Mucosa of gallbladder (tissue), 1 donor: ENCODE results near the gene FLOT1. TPM values are rescaled to one million over a fixed set of nuclear protein-coding genes. Genes with fewer than 3 reads are reported as not detected.

Source experiments
- DNase-seq: peaks from one replicate; pipeline ENCODE4 v3.0.0-alpha.2; 2020; ENCODE audit warnings: low spot score
- total RNA-seq: library from RNA; stranded (reverse); gene quantifications from one replicate; pipeline ENCODE4 v1.2.1, GENCODE V29; 2021
- donor health status: DM: no; HTN: no; CAD: no.

The FLOT1 gene, protein sequence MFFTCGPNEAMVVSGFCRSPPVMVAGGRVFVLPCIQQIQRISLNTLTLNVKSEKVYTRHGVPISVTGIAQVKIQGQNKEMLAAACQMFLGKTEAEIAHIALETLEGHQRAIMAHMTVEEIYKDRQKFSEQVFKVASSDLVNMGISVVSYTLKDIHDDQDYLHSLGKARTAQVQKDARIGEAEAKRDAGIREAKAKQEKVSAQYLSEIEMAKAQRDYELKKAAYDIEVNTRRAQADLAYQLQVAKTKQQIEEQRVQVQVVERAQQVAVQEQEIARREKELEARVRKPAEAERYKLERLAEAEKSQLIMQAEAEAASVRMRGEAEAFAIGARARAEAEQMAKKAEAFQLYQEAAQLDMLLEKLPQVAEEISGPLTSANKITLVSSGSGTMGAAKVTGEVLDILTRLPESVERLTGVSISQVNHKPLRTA
- total RNA-seq: 177 TPM

DNA sequence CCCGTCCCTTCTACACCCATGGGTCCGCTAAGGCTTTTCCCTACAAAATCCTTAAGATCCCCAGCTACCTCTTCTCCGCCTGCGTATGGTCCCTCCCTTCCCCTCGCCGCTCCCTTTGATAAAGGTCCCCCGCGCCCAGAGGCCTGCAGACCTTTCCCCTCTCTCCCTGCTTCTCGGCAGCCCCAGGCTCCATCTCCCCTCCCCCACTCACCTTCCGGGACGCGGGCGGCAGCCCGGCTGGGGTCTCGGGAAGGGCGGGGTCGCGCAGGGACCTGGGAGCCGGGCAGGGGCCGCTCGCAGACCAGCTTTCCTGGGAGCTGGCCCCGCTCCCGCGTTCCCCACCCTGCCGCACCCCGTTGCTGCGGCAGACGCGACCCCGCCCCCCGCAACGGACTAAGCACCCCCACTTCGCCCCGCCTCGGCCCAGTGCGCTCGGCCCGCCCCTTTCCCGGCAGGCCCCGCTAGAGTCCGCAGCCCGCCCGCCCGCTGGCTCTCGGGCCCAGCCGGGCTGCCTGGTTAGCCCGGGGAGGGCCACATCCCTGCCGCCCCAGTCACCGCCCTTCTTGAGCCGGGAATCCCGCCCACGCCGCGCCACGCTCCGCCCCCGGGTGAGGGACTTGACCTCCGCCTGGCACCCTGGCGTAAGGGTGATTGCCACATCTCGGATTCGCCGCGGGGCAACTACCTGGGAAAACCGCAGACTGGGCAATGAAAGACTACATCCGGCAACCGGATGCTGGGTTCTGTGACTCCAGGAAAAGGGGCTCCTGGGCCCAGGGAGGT lies at the start of gene FLOT1:
FLOT1 (minus strand) TSS at position 372 of the 783 bp plus-strand sequence. CDS start 498 bp downstream, outside the sequence.
- DNase-seq: peak; percentile 97

DNA sequence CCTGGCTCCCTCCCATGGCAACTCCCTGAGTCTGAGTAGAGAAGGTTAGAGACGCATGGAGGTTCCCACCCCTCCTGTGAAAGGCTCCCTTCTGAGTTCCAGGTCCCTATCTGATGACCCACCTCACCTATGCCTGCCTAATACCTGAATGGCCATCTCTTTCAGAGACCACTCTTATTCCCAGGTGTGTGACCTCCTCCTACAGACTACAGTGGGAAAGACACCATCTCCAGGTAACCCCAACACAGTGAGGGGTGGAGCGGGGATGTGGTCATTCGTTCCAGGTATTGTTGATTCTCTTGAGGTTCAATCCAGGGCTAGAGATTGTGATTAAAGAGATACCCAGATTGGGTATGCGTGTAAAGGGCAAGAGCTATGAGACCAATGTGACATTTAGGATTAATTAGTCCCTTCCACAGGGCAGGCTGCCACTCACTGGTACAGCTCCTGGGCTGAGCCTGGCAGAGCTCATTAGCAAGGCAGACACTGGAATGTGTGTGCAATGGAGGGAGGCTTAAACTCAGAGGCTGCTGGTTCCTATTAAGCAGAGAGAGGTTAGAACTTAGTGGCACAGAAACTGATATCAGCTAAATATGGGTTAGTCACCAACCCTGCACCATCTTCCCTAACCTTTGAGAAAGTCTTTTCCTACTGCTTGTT lies 48.4 kb upstream of the FLOT1 start:
- no peak for DNase-seq

DNA sequence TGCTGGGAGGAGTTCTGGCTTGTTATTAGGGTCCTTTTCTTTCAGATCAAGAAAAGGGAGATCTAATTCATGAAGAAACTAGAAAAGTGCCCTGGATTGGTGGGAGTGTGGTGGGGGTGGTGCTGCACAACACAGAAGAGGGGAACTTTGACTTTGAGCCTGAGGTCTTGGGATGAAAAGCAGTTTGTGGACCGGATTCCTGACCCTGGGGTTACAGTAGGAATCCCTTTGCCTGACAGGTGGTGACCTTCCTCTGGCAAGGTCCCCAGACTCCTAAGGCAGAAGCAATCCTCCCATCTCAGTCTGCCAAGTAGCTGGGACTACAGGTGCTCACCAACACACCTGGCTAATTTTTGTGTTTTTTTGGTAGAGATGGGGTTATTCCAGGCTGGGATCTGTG lies 47.1 kb upstream of the FLOT1 start:
- DNase-seq: no peak

DNA sequence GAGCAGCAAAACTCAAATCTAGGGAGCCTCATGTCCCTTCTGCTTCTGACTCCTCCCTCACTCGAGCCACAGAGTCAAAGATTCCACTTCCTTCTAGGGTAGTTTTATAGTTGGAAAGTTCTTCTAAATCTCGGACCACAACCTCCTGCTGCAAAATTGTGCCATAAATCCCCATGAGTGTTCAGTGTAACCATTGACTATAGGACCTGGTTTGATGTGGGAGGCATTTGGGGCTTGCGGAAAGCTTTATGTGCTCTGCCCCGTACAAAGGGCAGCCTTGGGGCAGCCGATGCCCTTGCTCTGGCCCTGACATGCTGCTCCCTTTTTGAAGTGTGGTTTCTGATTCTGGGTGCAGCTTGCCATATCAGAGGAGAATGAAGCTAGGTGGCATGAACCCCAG lies 45.5 kb upstream of the FLOT1 start:
- no peak for DNase-seq

DNA sequence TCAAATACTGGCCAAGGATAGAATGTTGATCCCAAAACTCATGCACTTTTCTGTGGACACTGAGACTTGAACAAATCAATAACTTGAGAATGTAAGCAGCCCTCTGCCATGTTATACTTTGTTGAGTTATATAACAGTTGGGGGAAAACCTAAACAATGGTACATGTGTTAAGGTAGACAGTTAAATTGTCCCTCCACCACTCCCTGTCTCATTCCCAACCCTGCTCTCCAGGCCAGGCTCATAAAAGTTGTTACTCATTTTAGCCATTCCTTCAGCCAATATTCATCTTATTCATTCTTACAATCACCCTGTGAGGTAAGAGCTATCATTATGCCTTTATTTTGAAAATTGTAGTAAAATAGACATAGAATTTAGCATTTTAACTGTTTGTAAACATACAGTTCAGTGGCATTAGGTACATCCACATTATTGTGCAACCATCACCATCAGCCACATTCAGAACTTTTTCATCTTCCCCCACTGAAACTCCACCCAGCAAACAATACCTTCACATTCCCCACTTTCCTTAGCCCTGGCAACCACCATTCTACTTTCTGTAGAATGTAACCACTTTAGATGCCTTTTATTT lies 40.0 kb upstream of the FLOT1 start:
- no peak for DNase-seq

DNA sequence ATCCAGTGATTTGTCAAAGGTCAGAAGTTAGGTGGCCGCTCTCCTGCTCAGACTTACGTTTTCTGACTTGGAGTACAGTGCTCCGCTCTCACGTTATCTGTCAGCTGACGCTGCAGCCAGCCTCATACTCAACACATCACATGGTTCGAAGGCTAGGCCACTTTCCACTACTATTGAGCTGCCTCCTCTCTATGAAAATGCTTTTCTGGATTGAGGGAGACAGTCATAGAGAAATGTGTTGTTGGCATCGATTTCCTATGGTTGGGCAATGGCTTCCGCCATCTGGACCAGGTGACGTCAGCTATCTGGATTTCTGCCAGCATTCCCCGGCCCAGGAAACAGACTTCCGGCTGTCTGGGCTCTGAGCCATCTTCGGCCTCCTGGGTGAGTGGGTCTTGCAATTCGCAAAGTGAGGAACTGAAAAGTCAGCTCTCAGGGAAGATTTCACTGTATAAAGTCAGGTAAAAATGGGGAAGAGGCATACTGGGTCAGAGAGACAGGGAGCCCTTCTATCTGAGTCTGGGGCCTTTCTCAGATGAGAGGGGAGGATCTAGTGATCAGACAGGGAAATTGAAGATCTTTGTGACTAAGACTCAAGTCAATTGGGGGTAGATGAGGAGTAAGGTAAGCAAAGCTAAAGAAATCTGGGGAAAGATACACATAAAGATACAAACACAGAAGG lies 39.4 kb upstream of the FLOT1 start:
- peak; percentile 98 for DNase-seq

DNA sequence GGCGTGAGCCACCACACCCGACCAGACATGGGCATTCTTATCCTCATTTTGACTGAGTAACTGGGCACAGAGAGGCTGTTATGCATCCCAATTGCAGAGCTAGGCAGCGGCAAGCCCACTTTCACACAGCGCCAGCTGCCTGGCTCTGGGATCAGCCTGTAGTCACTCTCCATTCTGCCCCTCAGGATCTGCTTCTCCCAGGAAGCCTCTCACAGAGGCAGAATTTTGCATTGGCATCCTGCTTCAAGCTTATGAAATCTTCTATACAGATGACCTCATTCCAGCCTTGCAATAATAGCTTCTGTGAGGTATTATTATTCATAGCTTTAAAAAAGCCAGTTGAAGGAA lies 38.9 kb upstream of the FLOT1 start:
- no peak for DNase-seq

DNA sequence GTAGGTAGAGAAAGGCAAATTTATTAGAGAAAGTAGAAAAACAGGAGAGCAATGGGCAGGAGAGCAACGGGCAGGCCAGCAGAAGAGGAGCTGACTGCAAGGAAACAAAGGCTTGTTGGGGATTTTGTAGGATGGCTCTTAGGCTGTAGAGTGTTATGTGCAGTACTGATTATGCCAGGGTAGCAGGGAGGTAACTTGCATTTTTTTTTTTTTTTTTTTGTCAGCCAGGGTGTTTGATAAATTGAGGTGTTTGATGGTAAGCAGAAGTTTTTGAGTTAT lies 38.1 kb upstream of the FLOT1 start:
- DNase-seq: no peak

DNA sequence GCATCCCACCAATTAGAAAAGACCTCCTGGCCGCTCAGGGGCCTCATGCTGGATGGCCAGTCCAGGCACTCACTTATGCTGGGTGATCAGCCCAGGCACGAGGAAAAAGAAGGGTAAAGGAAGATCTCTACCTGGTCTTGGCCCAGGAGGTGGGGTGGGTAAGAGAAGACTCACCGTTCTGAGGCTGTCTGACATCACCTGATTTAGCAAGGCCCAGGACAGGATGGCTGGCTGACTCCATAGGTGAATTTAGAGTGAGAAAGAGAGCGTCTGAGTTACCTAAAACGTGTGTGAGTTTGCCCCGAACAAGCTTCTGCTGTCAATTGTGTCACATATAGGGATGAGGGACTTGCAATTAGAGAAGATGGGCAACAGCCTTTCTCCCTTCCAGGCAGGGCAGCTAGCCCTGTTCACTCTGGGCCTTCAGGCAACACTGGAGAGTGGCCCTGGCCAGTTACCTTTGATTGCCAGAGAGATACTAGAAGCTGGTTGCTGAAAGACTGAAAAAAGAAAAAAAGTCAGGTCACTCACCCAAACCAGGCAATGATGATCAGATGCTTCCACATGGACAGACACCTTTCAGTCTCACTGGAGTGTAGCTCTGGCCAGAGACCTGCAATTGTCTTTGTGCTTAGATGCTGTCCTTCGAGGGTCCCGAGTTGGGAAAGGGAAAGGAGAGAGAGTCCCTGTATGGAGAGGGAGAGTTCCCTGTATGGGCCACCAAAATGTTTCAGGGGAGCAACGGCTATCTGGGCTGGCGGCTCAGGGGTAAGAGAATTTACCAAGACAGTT lies 37.6 kb upstream of the FLOT1 start:
- no peak for DNase-seq

DNA sequence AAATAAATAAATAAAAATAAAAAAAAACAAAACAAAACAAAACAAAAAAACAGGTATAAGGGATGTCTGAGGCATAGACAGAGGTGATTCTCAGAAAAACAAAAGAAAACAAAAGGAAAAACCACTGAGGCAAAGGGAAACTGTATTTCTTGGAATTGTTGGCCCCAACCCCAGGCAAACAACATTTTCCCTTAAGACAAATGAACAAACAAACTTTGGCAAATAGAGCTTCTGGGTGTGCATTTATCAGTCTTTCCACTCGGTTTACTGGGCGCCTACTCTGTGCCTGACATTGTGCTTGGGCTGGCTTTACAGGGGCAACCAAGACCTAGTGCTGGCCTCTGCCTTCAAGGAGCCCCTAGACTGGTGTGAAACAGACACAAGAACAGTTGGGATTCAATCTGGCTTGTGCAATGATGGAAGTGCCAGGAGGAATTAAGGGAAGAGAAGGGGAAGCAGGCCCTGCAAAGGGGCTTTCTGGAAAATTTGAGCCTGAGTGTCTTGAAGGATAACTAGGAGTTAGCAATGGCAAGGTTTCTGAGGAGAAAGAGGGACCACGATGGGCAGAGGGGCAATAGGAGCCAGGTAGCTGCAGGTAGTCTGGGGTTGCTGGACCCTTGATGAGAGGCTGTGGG lies 35.6 kb upstream of the FLOT1 start:
- DNase-seq: no peak

DNA sequence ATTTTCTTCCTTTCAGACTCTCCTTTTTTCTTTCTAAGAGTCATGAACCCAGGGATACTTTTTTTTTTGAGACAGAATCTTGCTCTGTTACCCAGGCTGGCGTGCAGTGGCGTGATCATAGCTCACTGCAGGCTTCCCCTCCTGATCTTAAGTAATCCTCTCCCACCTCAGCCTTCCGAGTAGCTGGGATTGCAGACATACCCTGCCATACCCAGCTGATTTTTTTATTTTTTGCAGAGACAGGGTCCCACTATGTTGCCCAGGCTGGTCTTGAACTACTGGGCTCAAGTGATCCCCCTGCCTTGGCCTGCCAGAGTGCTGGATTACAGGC lies 34.6 kb upstream of the FLOT1 start:
- DNase-seq: no peak

DNA sequence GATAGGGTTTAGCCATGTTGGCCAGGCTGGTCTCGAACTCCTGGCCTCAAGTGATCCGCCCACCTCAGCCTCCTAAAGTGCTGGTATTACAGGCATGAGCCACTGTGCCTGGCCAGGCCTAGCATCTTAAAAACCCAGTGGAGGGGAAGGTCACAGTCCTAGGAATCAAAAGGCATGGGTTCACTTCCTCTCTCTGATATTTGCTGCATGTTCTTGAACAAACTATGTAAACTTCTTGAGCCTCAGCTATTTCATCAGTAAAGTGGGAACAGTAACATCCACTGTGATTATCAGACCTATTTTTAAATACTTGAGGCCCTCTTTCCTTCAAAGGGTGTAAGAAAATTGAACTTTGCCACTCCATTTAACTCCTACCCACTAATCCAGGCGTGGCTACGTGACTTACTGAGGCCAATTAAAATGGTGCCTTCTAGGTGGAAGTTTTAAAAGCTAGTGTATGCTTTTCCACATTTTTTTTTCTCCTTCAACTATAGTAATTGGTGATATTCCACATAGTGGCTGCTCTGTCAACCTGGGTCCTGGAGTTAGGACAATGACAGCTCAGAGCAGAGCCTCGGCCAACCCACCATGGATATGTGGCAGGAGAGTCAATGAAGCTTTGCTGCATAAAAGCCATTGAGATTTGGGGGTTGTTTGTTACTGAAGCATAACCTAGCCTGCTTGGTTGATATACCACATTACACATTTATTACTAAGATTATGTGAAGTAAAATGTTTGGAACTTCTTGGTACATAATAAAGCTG lies 34.1 kb upstream of the FLOT1 start:
- no peak for DNase-seq

DNA sequence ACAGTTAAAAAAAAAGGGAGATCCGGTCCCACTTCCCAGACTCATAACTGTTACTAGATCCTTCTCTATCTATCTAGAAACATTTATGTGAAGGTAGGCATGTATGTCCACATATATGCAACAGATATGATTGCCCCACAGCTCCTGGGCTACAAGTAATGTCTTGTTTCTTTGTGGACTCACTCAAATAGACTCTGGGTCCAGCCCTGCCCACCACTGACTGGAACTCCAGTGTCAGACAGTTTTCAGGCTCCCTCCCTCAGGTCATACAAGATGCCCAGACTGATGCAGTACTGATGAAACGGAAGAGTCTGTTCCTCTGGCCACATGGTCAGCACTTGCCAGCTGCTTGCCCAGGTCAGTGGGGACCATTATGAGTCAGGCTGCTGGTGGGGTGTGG lies 32.6 kb upstream of the FLOT1 start:
- DNase-seq: no peak

DNA sequence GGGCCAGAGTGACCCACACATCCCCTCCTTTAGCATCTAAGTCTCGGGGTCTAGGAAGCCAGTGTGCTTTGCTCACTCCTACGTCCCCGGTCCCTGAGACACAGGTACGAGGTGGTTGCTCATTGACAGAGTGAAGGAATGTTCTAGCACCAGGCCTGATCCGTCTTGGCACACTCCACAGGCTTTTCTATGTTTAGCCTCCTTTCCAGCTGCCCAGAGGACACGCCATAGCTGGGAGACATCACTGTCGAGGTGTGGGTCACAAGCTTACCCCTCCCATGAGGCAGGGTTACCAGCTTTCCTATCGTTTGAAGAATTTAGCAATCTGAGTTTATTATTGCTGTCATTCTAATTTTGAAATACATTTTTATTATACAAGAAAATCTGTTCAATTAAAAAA lies 32.2 kb upstream of the FLOT1 start:
- DNase-seq: no peak

DNA sequence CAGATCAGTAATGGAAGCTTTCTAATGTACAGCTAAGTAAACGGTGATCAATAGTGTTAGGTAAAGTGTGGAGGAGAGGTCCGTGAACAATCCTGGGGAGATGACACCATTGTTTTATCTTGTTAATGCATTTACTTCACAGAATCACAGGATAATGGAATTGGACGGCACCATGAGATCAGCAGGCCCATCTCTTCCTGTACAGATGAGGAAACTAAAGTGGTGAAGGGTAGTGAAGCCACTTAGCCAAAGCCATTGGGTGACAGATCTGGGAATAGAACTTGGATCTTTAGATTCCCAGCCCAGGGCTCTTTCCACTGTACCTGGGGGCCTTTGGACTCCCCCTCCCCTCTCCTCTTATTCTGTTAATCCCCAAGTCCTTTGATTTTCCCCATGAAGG lies 28.1 kb upstream of the FLOT1 start:
- DNase-seq: no peak

DNA sequence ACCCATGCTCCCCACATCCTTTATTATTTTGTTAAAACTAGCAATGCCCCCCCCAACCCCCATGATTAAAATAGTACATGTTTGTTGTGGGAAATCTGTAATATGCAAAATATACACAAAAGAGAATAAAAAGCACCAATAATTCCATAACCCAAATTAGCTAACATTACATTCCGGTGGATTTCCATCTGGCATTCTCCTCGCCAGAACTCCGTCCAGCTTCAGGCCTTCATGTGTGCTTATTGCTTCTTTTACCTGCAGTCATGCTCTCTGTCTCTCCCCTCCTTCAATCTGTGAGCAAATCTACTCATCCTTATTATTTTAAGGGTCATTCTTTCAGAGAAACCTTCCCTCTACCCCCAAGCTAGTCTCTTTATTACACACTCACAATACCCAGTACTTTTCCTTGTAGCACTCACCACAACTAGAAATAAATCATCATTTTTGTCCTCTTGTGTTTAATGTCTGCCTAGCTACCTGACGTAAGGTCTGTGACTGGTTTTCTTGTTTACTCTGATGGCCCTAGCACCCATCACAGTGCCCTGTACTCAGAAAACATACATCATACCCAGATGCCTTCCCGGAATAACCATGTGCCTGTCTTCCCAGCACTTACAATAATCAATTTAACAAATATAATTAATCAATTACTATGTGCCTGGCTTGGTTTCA lies 27.5 kb upstream of the FLOT1 start:
- no peak for DNase-seq

DNA sequence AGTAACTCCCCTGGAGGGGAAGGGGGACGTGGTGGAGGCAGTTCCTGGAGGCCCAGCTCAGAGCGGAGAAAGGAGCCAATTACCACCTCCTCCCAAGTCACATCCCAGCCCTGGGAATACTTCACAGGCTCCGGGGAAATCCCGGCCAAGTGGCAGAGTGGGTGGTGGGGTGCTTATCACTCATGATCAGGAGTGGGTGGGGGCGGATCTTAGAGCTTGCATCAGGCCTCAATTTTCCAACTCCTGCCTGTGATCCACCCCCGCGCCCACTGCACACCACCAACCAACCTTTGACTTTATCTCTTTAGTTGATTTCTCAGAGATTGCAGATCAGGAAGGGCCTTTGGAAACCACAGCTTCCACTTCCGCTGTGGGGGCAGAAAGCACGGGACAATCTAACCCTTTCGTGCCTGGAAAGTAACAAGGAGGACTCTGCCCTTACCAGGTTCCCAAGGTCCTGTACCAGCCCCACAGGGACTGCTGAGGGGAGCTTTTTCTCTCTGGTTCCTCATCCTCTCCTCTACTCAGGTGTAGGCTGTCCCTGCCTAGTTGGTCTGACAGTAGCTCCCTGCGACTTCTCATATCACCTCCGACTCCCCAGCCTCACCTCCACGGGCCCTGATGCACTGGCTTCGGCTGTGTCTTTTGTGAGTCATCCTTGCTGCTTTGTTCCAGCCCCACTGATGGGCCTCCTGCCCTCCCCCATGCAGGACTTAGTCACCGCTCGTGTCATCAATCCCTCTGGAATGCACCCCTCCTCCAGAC lies 26.8 kb upstream of the FLOT1 start:
- peak; percentile 75 for DNase-seq

DNA sequence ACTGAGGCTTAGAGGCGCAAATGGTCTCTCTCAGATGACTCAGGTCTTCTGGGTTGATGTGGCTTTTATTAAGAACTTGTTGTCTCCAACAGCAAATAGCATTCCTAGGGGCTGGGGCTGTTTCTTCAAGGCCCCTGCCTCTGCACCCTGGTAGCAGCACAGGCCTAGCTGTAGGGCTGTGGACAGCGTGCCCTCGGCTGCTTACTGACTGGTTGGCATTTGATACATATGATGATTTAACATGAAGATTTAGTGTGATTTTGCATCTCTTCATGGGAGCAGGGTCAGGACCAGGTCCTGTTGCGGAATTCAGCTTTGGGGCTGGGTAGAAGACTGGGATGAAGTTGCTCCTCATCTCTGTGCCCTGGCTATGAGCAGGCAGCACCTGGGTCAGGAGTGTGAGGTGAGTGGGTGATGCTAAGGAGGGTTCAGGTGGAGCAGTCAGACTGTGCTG lies 26.2 kb upstream of the FLOT1 start:
- no peak for DNase-seq

DNA sequence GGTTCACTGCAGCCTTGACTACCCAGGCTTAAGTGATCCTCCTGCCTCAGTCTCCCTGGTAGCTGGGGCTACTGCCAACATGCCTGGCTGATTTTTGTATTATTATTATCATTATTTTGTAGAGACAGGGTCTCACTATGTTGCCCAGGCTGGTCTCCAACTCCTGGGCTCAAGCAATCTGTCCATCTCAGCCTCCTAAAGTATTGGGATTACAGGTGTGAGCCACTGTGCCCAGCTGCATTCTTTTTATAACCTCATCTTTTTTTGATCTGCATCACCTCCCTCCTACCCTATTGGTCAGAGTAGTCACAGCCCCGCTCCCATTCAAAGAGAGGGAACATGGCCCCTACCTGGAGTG lies 25.4 kb upstream of the FLOT1 start:
- DNase-seq: no peak
